Measurements from ENCODE around the gene C19orf47. TPM values are rescaled to one million over a fixed set of nuclear protein-coding genes. Genes with fewer than 3 reads are reported as not detected.

The C19orf47 gene
- total RNA-seq, 4 donors from 2014 or later = 10.0 to 14.1 (median 11.7) TPM

DNA sequence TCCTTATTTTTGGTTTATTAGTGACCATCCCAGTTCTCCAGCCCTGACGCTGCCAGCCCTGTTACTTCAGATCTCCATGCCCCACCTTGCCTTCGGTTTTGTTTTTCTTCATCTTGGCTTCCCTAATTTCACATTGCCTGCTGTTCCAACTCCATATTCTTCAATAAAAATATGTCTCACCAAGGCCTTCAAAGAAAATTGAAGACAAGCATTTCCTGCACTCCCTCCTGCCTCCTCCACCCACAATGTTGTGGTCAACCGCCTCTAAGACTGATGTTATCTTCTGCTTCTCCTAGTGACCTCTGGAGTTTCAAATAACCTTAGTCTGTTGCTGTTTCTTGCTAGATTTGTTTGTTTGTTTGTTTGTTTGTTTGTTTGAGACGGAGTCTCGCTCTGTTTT is 14.9 kb upstream of the C19orf47 start:
- Histone ChIP-seq H3K4me1 (peaks cover 3 to 37% (median 9%) of the 10 kb centered on the region in 3 donors), H3K9me3 (no peaks in the 10 kb centered on the region), H3K27ac (no peak overlapping the region), H3K4me3 (no peak overlapping the region), H3K27me3 (no peaks in the 10 kb centered on the region), H3K36me3 (peaks cover 0 to 37% (median 0%) of the 10 kb centered on the region in 3 donors)
- WGBS, 2 donors = 73 to 80% methylated on average over 5 of the region's 5 CpGs
- intact Hi-C loops (cut with DNase I) = no loop called here
- no peak for DNase-seq
- TF ChIP-seq CTCF (IDR thresholded peaks at IDR 0.05) = no peak

GRCh38 chr19:40362160-40362559 is 14.0 kb upstream of the C19orf47 start:
- DNase-seq = no peak
- intact Hi-C loops (cut with DNase I) = no loop called here
- no peaks in the 10 kb centered on the region for H3K9me3 ChIP-seq
- no peak overlapping the region for H3K27ac ChIP-seq
- no peak for TF ChIP-seq POLR2A (IDR thresholded peaks at IDR 0.05)
- TF ChIP-seq CTCF (IDR thresholded peaks at IDR 0.05) = no peak
- H3K27me3 ChIP-seq = no peaks in the 10 kb centered on the region
- 86 to 93% methylated on average over 3 of the region's 3 CpGs for WGBS, 2 donors
- H3K4me3 ChIP-seq = no peak overlapping the region
- H3K4me1 ChIP-seq = peaks cover 3 to 37% (median 9%) of the 10 kb centered on the region in 3 donors
- peaks cover 0 to 32% (median 0%) of the 10 kb centered on the region in 3 donors for H3K36me3 ChIP-seq

DNA sequence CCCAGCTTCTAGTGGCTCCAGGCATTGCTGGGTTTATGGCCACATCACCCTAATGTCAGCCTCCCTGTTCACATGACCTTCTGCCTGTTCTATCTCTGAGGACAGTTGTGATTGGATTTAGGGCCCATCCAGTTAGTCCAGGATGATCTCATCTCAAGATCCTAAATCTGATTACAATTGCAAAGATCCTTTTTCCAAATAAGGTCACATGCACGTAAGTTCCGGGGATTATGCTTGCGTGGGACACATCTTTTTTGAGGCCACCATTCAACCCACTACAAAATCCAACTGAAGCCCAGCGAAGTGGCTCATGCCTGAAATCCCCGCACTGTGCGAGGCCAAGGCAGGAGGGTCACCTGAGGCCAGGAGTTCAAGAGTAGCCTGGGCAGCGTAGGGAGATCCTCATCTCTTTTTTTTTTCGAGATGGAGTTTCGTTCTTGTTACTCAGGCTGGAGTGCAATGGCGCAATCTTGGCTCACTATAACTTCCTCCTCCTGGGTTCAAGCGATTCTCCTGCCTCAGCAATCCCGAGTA is 12.6 kb upstream of the C19orf47 start:
- H3K36me3 ChIP-seq = peaks cover 0 to 22% (median 0%) of the 10 kb centered on the region in 3 donors
- WGBS, 2 donors = 74 to 84% methylated on average over 12 of the region's 12 CpGs

DNA sequence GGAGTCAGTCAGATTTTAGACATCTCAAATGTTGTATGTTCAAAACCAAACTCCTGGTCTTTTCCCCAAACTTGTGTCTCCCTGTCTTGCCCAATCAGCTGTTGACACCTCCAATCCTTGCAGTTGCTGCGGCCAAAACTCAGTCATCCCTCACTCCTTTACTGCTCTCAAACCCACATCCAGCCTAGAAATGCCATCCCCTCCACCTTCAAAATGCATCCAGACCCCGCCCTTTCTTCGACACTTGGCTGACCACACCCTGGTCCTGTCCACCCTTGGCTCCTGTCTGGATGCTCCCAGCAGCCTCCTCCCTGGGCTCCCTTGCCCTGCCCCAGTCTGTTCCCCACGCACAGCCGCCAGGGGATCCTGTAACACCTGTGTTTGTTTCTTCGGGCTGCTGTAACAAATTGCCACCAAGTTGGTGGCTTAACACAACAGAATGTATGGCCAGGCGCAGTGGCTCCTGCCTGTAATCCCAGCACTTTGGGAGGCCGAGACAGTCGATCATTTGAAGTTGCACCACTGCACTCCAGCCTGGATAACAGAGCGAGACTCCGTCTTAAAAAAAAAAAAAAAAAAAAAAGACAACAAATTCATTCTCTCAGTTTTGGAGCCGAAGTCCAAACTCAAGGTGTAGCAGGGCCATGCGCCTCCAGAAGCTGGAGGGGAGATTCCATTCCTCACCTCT is 12.0 kb upstream of the C19orf47 start:
- no peak overlapping the region for H3K27ac ChIP-seq
- H3K9me3 ChIP-seq = no peaks in the 10 kb centered on the region
- TF ChIP-seq POLR2A (IDR thresholded peaks at IDR 0.05) (no peak), CTCF (IDR thresholded peaks at IDR 0.05) (no peak)
- intact Hi-C loops (cut with DNase I) = no loop called here
- no peaks in the 10 kb centered on the region for H3K27me3 ChIP-seq
- no peak overlapping the region for H3K4me3 ChIP-seq
- H3K36me3 ChIP-seq = peaks cover 0 to 23% (median 0%) of the 10 kb centered on the region in 3 donors
- H3K4me1 ChIP-seq = peaks cover 3 to 25% (median 4%) of the 10 kb centered on the region in 3 donors
- 89 to 93% methylated on average over 6 to 10 of the region's 13 CpGs for WGBS, 2 donors
- no peak for DNase-seq

More for the DNA sequence above, 12.6 kb upstream of the C19orf47 start:
- no peak overlapping the region for H3K4me3 ChIP-seq
- H3K4me1 ChIP-seq = peaks cover 3 to 29% (median 6%) of the 10 kb centered on the region in 3 donors
- no peaks in the 10 kb centered on the region for H3K27me3 ChIP-seq
- DNase-seq = no peak
- H3K9me3 ChIP-seq = no peaks in the 10 kb centered on the region
- intact Hi-C loops (cut with DNase I) = no loop called here
- no peak overlapping the region for H3K27ac ChIP-seq
- no peak for TF ChIP-seq CTCF (IDR thresholded peaks at IDR 0.05)
- TF ChIP-seq POLR2A (IDR thresholded peaks at IDR 0.05) = no peak

DNA sequence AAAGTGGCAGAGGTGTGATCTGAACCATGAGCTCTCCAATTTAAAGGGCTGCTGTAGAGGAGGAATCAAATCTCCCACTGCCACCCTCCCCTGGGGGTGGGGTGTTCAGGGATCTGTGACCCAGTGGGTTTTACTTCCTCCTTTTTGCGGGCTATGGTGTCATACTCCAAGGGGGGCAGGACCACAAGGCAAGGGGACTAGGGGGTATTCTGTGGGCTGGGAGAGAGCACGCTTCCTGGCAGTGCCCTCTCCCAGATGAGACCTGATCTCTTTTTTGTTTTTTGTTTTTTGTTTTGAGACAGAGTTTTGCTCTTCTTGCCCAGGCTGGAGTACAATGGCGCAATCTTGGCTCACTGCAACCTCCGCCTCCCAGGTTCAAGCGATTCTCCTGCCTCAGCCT is 10.6 kb upstream of the C19orf47 start:
- DNase-seq = no peak
- no peak for TF ChIP-seq CTCF (IDR thresholded peaks at IDR 0.05)
- TF ChIP-seq POLR2A (IDR thresholded peaks at IDR 0.05) = no peak
- 64 to 65% methylated on average over 4 to 5 of the region's 5 CpGs for WGBS, 2 donors
- Histone ChIP-seq H3K4me1 (peaks cover 3 to 20% (median 4%) of the 10 kb centered on the region in 3 donors), H3K9me3 (no peaks in the 10 kb centered on the region), H3K27ac (no peak overlapping the region), H3K4me3 (no peak overlapping the region), H3K36me3 (peaks cover 0 to 30% (median 0%) of the 10 kb centered on the region in 3 donors), H3K27me3 (no peaks in the 10 kb centered on the region)
- intact Hi-C loops (cut with DNase I) = no loop called here

Data from esophagus squamous epithelium (tissue), 5 donors.